H9 (cell line): Measurements from ENCODE around the gene TMEM163. TPM values are rescaled to one million over a fixed set of nuclear protein-coding genes. Genes with fewer than 3 reads are reported as not detected.

ENCODE experiments used
- DNase-seq: peaks from one replicate; pipeline ENCODE4 v3.0.0-alpha.2; 2017
- H2AFZ ChIP-seq: one replicate; pipeline ENCODE4 v1.6.1; 2013; ENCODE audit warnings: mild to moderate bottlenecking, low read length, control low read depth, moderate library complexity
- H2AK5ac ChIP-seq: 2 replicates; pipeline ENCODE4 v1.6.1; 2013; ENCODE audit warnings: low read length, control low read depth, mixed read lengths; ENCODE audit not compliant: insufficient read length
- H2BK120ac ChIP-seq: one replicate; pipeline ENCODE4 v1.6.1; 2013; ENCODE audit warnings: low read depth, mild to moderate bottlenecking, low read length, control low read depth, inconsistent platforms; ENCODE audit not compliant: poor library complexity, severe bottlenecking
- H2BK12ac ChIP-seq: 2 replicates; pipeline ENCODE4 v1.6.1; 2013; ENCODE audit warnings: low read length, control low read depth, mixed read lengths, low read depth; ENCODE audit not compliant: insufficient read length
- H2BK15ac ChIP-seq: 2 replicates; pipeline ENCODE4 v1.6.1; 2013; ENCODE audit warnings: low read depth, low read length, control low read depth
- H2BK20ac ChIP-seq: one replicate; pipeline ENCODE4 v1.6.1; 2013; ENCODE audit warnings: low read depth, mild to moderate bottlenecking, low read length, control low read depth, inconsistent platforms; ENCODE audit not compliant: poor library complexity, severe bottlenecking
- H2BK5ac ChIP-seq: 2 replicates; pipeline ENCODE4 v1.6.1; 2013; ENCODE audit warnings: low read length, control low read depth, mixed read lengths; ENCODE audit not compliant: insufficient read length
- H3K14ac ChIP-seq: 2 replicates; pipeline ENCODE4 v1.6.1; 2013; ENCODE audit warnings: low read length, control low read depth; ENCODE audit not compliant: insufficient read depth
- H3K18ac ChIP-seq: 2 replicates; pipeline ENCODE4 v1.6.1; 2013; ENCODE audit warnings: low read depth, mild to moderate bottlenecking, mixed read lengths, low read length, control low read depth; ENCODE audit not compliant: insufficient read length
- H3K23ac ChIP-seq: 2 replicates; pipeline ENCODE4 v1.6.1; 2013; ENCODE audit warnings: low read length, control low read depth, mixed read lengths, low read depth; ENCODE audit not compliant: insufficient read length
- H3K23me2 ChIP-seq: 2 replicates; pipeline ENCODE4 v1.6.1; 2013; ENCODE audit warnings: low read depth, mild to moderate bottlenecking, mixed read lengths, low read length, control low read depth; ENCODE audit not compliant: insufficient read length, poor library complexity, severe bottlenecking
- H3K27ac ChIP-seq: 2 replicates; pipeline ENCODE4 v1.5.1; 2013; ENCODE audit warnings: low read length, control low read depth, mixed read lengths, low read depth; ENCODE audit not compliant: insufficient read length
- H3K27me3 ChIP-seq: 2 replicates; pipeline ENCODE4 v1.6.1; 2013; ENCODE audit warnings: low read length, control low read depth, inconsistent platforms; ENCODE audit not compliant: insufficient read depth
- H3K4ac ChIP-seq: 2 replicates; pipeline ENCODE4 v1.6.1; 2013; ENCODE audit warnings: low read depth, mild to moderate bottlenecking, control low read depth, inconsistent platforms, low read length, moderate library complexity
- H3K4me1 ChIP-seq: 2 replicates; pipeline ENCODE4 v1.6.1; 2013; ENCODE audit warnings: low read length, control low read depth, inconsistent platforms; ENCODE audit not compliant: insufficient read depth
- H3K4me2 ChIP-seq: 2 replicates; pipeline ENCODE4 v1.6.1; 2013; ENCODE audit warnings: low read length, control low read depth, mixed read lengths; ENCODE audit not compliant: insufficient read length, insufficient read depth
- H3K56ac ChIP-seq: 2 replicates; pipeline ENCODE4 v1.6.1; 2013; ENCODE audit warnings: low read depth, mild to moderate bottlenecking, mixed read lengths, low read length, control low read depth; ENCODE audit not compliant: insufficient read length
- H3K79me1 ChIP-seq: 2 replicates; pipeline ENCODE4 v1.6.1; 2013; ENCODE audit warnings: low read depth, mild to moderate bottlenecking, moderate library complexity, low read length, control low read depth, inconsistent platforms; ENCODE audit not compliant: insufficient read depth, poor library complexity, severe bottlenecking
- H3K79me2 ChIP-seq: 2 replicates; pipeline ENCODE4 v1.6.1; 2013; ENCODE audit warnings: low read length, control low read depth, inconsistent platforms; ENCODE audit not compliant: insufficient read depth
- H3K9ac ChIP-seq: 2 replicates; pipeline ENCODE4 v1.6.1; 2013; ENCODE audit warnings: low read length, control low read depth, mixed read lengths; ENCODE audit not compliant: insufficient read length; ENCODE audit errors: extremely low read depth
- H3K9me3 ChIP-seq: one replicate; pipeline ENCODE4 v1.6.1; 2013; ENCODE audit warnings: low read depth, low read length, inconsistent platforms; ENCODE audit not compliant: control insufficient read depth
- H3T11ph ChIP-seq: one replicate; pipeline ENCODE4 v1.6.1; 2013; ENCODE audit warnings: mild to moderate bottlenecking, low read length, control low read depth, inconsistent platforms
- H4K20me1 ChIP-seq: one replicate; pipeline ENCODE4 v1.6.1; 2013; ENCODE audit not compliant: control insufficient read depth, insufficient read length, insufficient read depth
- H4K5ac ChIP-seq: 2 replicates; pipeline ENCODE4 v1.6.1; 2013; ENCODE audit warnings: low read depth, mild to moderate bottlenecking, mixed read lengths, low read length, control low read depth; ENCODE audit not compliant: insufficient read length
- H4K8ac ChIP-seq: replicated peaks from 2 replicates; pipeline ENCODE4 v1.6.1; 2013; ENCODE audit warnings: low read length, control low read depth, mixed read lengths, low read depth; ENCODE audit not compliant: insufficient read length
- H4K91ac ChIP-seq: 2 replicates; pipeline ENCODE4 v1.6.1; 2013; ENCODE audit warnings: low read depth, mild to moderate bottlenecking, moderate library complexity, mixed read lengths, low read length, control low read depth; ENCODE audit not compliant: insufficient read length
- H3K27ac Mint-ChIP-seq, 3 experiments: 2 replicates in 2 of 3; 3 replicates in 1 of 3; pipeline ENCODE4 v1.8.0; 2020 to 2021; ENCODE audit warnings: mixed read lengths in 3 of 3, mild to moderate bottlenecking in 1 of 3, moderate library complexity in 1 of 3
- H3K27me3 Mint-ChIP-seq: 2 replicates; pipeline ENCODE4 v1.8.0; 2021; ENCODE audit warnings: low read depth, mild to moderate bottlenecking, moderate library complexity, mixed read lengths
- H3K36me3 Mint-ChIP-seq, 3 experiments: 2 replicates in 2 of 3; 3 replicates in 1 of 3; pipeline ENCODE4 v1.8.0; 2020 to 2021; ENCODE audit warnings: low read depth in 3 of 3, mixed read lengths in 3 of 3; ENCODE audit not compliant: insufficient read depth in 1 of 3
- H3K4me1 Mint-ChIP-seq, 2 experiments: 2 replicates each; pipeline ENCODE4 v1.8.0; 2020; ENCODE audit warnings: mixed read lengths in 2 of 2
- H3K4me3 Mint-ChIP-seq, 2 experiments: 2 replicates in 1 of 2; 3 replicates in 1 of 2; pipeline ENCODE4 v1.8.0; 2020 to 2021; ENCODE audit warnings: mild to moderate bottlenecking in 2 of 2, mixed read lengths in 2 of 2, moderate library complexity in 1 of 2
- H3K9me3 Mint-ChIP-seq, 2 experiments: 2 replicates in 1 of 2; 3 replicates in 1 of 2; pipeline ENCODE4 v1.8.0; 2020; ENCODE audit warnings: mild to moderate bottlenecking in 2 of 2, mixed read lengths in 2 of 2, moderate library complexity in 1 of 2
- CTCF ChIP-seq: fragments of 200-600 bp; sonication (generic); conservative IDR thresholded peaks from 3 replicates; pipeline ENCODE4 v1.8.0; 2021; ENCODE audit warnings: antibody characterized with exemption, mild to moderate bottlenecking
- WGBS: extraction: QIAGEN DNeasy Blood & Tissue Kit; methylation state at CpG from one replicate; pipeline ENCODE4 v1.1.7; 2013; ENCODE audit warnings: missing lambda C conversion rate, low lambda C conversion rate, mixed read lengths; ENCODE audit not compliant: insufficient read length; ENCODE audit errors: extremely low coverage; 5-methylcytosine and 5-hydroxymethylcytosine counted together
- total RNA-seq: library from RNA; stranded (reverse); gene quantifications from 2 replicates; pipeline ENCODE4 v1.2.1, GENCODE V29; 2021

Gene TMEM163
- total RNA-seq, 1 experiment from 2014 or later = 0.39 TPM

GRCh38 chr2:134692499-134692898, 26.3 kb downstream of the TMEM163 start:
- Histone ChIP-seq H4K5ac (no peak overlapping the region), H3T11ph (no peak overlapping the region), H3K79me1 (no peaks in the 10 kb centered on the region), H2BK15ac (no peak overlapping the region), H3K4me2 (no peak overlapping the region), H4K8ac (no peak overlapping the region), H3K4me1 (no peaks in the 10 kb centered on the region), H3K79me2 (no peaks in the 10 kb centered on the region), H3K23me2 (no peaks in the 10 kb centered on the region), H3K18ac (no peak overlapping the region), H2AFZ (no peak overlapping the region), H2BK5ac (no peak overlapping the region), H2BK120ac (no peak overlapping the region), H4K91ac (no peak overlapping the region), H2BK20ac (no peak overlapping the region), H3K27me3 (no peaks in the 10 kb centered on the region), H3K23ac (no peak overlapping the region), H3K4ac (no peak overlapping the region), H3K9ac (no peak overlapping the region), H3K9me3 (no peaks in the 10 kb centered on the region), H2AK5ac (no peak overlapping the region), H2BK12ac (no peak overlapping the region), H4K20me1 (no peaks in the 10 kb centered on the region), H3K27ac (no peak overlapping the region), H3K14ac (no peak overlapping the region), H3K56ac (no peak overlapping the region)
- no peaks in the 10 kb centered on the region for H3K4me1 Mint-ChIP-seq
- H3K27ac Mint-ChIP-seq = no peak overlapping the region
- H3K27me3 Mint-ChIP-seq = no peaks in the 10 kb centered on the region
- DNase-seq = no peak
- TF ChIP-seq CTCF = peak; percentile 31; the same call in 2 of the 3 replicates
- no peaks in the 10 kb centered on the region; a peak in 1 of 7 replicates for H3K36me3 Mint-ChIP-seq
- H3K9me3 Mint-ChIP-seq = no peaks in the 10 kb centered on the region
- WGBS = no CpG with 5 or more reads among the region's 5 CpGs
- H3K4me3 Mint-ChIP-seq = no peak overlapping the region
